ENCODE results near the gene RND3.

Gene RND3

GRCh38 chr2:150470435-150470834 lies 17.0 kb downstream of the RND3 start:
- H3K4me3 ChIP-seq (ENCODE audit: low read depth, low read length) = no peak overlapping the region
- no peak for TF ChIP-seq CTCF (IDR thresholded peaks at IDR 0.05; ENCODE audit: low read depth, low read length)

- TF ChIP-seq CTCF (IDR thresholded peaks at IDR 0.05; ENCODE audit: low read depth, low read length) = no peak
- H3K4me3 ChIP-seq (ENCODE audit: low read depth, low read length) = no peak overlapping the region
Measured at GRCh38 chr2:150469706-150470274, 17.7 kb downstream of the RND3 start.

- no peak overlapping the region for H3K4me3 ChIP-seq (ENCODE audit: low read depth, low read length)
- no peak for TF ChIP-seq CTCF (IDR thresholded peaks at IDR 0.05; ENCODE audit: low read depth, low read length)
Measured at GRCh38 chr2:150468350-150468960, 19.0 kb downstream of the RND3 start.

- no peak overlapping the region for H3K4me3 ChIP-seq (ENCODE audit: low read depth, low read length)
- no peak for TF ChIP-seq CTCF (IDR thresholded peaks at IDR 0.05; ENCODE audit: low read depth, low read length)
Measured at GRCh38 chr2:150467621-150467963, 19.9 kb downstream of the RND3 start.

- no peak for TF ChIP-seq CTCF (IDR thresholded peaks at IDR 0.05; ENCODE audit: low read depth, low read length)
- no peak overlapping the region for H3K4me3 ChIP-seq (ENCODE audit: low read depth, low read length)
Measured at GRCh38 chr2:150466741-150467620, 20.5 kb downstream of the RND3 start.

- no peak for TF ChIP-seq CTCF (IDR thresholded peaks at IDR 0.05; ENCODE audit: low read depth, low read length)
- H3K4me3 ChIP-seq (ENCODE audit: low read depth, low read length) = no peak overlapping the region
Measured at GRCh38 chr2:150465703-150466569, 21.5 kb downstream of the RND3 start.

All from WI38 (cell line).